ENCODE data around the gene MAP2K4.

- no peak for TF ChIP-seq EZH2 (IDR thresholded peaks at IDR 0.05; ENCODE audit: insufficient read depth, poor library complexity, severe bottlenecking)
- no peak for TF ChIP-seq EZH2phosphoT487 (IDR thresholded peaks at IDR 0.05; ENCODE audit: insufficient read depth, low read depth)
These were observed 167.0 kb downstream of the MAP2K4 start for GRCh38 chr17:12187658-12188057.
